Trophoblast cell (in vitro differentiated cells and primary cell): ENCODE measurements around the gene MTHFD1L.
"Not testable (repeated sequence)": the region's sequence is repeated elsewhere in the genome, so short reads cannot be mapped to it uniquely, and the experiment has no call there.

ENCODE experiments used
- DNase-seq, 2 donors: peaks; one replicate each; pipeline ENCODE4 v3.0.0-alpha.2; 2016
- H2AFZ ChIP-seq: 2 replicates; pipeline ENCODE4 v1.6.1; 2013; ENCODE audit warnings: low read length, moderate library complexity, mild to moderate bottlenecking; ENCODE audit not compliant: insufficient read depth, poor library complexity
- H2AK5ac ChIP-seq: 2 replicates; pipeline ENCODE4 v1.6.1; 2013; ENCODE audit warnings: mild to moderate bottlenecking, low read length
- H2BK120ac ChIP-seq: 2 replicates; pipeline ENCODE4 v1.6.1; 2013; ENCODE audit warnings: low read length, mild to moderate bottlenecking, moderate library complexity; ENCODE audit not compliant: insufficient read depth, poor library complexity
- H2BK12ac ChIP-seq: 2 replicates; pipeline ENCODE4 v1.6.1; 2013; ENCODE audit warnings: mild to moderate bottlenecking, low read length, moderate library complexity
- H2BK5ac ChIP-seq: 2 replicates; pipeline ENCODE4 v1.6.1; 2013; ENCODE audit warnings: low read length, low read depth, moderate library complexity, mild to moderate bottlenecking; ENCODE audit not compliant: poor library complexity
- H3K14ac ChIP-seq: 2 replicates; pipeline ENCODE4 v1.6.1; 2013; ENCODE audit warnings: mild to moderate bottlenecking, low read length
- H3K18ac ChIP-seq: 2 replicates; pipeline ENCODE4 v1.6.1; 2013; ENCODE audit warnings: mild to moderate bottlenecking, low read length
- H3K23ac ChIP-seq: 2 replicates; pipeline ENCODE4 v1.6.1; 2013; ENCODE audit warnings: low read length
- H3K27ac ChIP-seq: 2 replicates; pipeline ENCODE4 v1.5.1; 2013; ENCODE audit warnings: low read depth, mild to moderate bottlenecking, inconsistent platforms, low read length, moderate library complexity
- H3K27me3 ChIP-seq: 2 replicates; pipeline ENCODE4 v1.6.1; 2013; ENCODE audit warnings: inconsistent platforms, mild to moderate bottlenecking, low read length, moderate library complexity; ENCODE audit not compliant: insufficient read depth
- H3K36me3 ChIP-seq, 2 experiments: 1 replicate in 1 of 2; 2 replicates in 1 of 2; pipeline ENCODE4 v1.6.1; 2013; ENCODE audit warnings: low read length in 2 of 2, mild to moderate bottlenecking in 2 of 2, moderate library complexity in 1 of 2; ENCODE audit not compliant: insufficient read depth in 2 of 2, control insufficient read depth in 1 of 2
- H3K4ac ChIP-seq: 2 replicates; pipeline ENCODE4 v1.6.1; 2013; ENCODE audit warnings: low read depth, mild to moderate bottlenecking, low read length, moderate library complexity
- H3K4me1 ChIP-seq, 2 experiments: 1 replicate in 1 of 2; 2 replicates in 1 of 2; pipeline ENCODE4 v1.6.1; 2013; ENCODE audit warnings: low read length in 2 of 2, mild to moderate bottlenecking in 2 of 2, moderate library complexity in 1 of 2; ENCODE audit not compliant: insufficient read depth in 2 of 2, control insufficient read depth in 1 of 2
- H3K4me2 ChIP-seq: 2 replicates; pipeline ENCODE4 v1.6.1; 2013; ENCODE audit warnings: inconsistent platforms, mild to moderate bottlenecking, low read length, moderate library complexity
- H3K4me3 ChIP-seq: 2 replicates; pipeline ENCODE4 v1.5.1; 2013; ENCODE audit warnings: mild to moderate bottlenecking, low read depth, low read length, inconsistent platforms
- H3K79me1 ChIP-seq: one replicate; pipeline ENCODE4 v1.6.1; 2013; ENCODE audit warnings: low read length
- H3K79me2 ChIP-seq: 2 replicates; pipeline ENCODE4 v1.6.1; 2013; ENCODE audit warnings: low read length, mild to moderate bottlenecking; ENCODE audit not compliant: control insufficient read depth, insufficient read depth, poor library complexity
- H3K9ac ChIP-seq: 2 replicates; pipeline ENCODE4 v1.6.1; 2013; ENCODE audit warnings: mild to moderate bottlenecking, low read length
- H3K9me3 ChIP-seq: 2 replicates; pipeline ENCODE4 v1.6.1; 2013; ENCODE audit warnings: low read depth, mild to moderate bottlenecking, control low read depth, inconsistent platforms, low read length; ENCODE audit not compliant: insufficient read depth
- H4K12ac ChIP-seq: 2 replicates; pipeline ENCODE4 v1.6.1; 2013; ENCODE audit warnings: low read depth, mild to moderate bottlenecking, low read length, moderate library complexity
- H4K8ac ChIP-seq: 2 replicates; pipeline ENCODE4 v1.6.1; 2013; ENCODE audit warnings: low read depth, mild to moderate bottlenecking, low read length, moderate library complexity
- H4K91ac ChIP-seq: one replicate; pipeline ENCODE4 v1.6.1; 2013; ENCODE audit warnings: low read depth, mild to moderate bottlenecking, low read length, moderate library complexity
- WGBS: extraction: QIAGEN DNeasy Blood & Tissue Kit; methylation state at CpG from one replicate; pipeline ENCODE4 v1.1.7; 2013; ENCODE audit warnings: missing lambda C conversion rate; ENCODE audit not compliant: insufficient read length, insufficient coverage; ENCODE audit errors: extremely low coverage; 5-methylcytosine and 5-hydroxymethylcytosine counted together

Gene MTHFD1L

DNA sequence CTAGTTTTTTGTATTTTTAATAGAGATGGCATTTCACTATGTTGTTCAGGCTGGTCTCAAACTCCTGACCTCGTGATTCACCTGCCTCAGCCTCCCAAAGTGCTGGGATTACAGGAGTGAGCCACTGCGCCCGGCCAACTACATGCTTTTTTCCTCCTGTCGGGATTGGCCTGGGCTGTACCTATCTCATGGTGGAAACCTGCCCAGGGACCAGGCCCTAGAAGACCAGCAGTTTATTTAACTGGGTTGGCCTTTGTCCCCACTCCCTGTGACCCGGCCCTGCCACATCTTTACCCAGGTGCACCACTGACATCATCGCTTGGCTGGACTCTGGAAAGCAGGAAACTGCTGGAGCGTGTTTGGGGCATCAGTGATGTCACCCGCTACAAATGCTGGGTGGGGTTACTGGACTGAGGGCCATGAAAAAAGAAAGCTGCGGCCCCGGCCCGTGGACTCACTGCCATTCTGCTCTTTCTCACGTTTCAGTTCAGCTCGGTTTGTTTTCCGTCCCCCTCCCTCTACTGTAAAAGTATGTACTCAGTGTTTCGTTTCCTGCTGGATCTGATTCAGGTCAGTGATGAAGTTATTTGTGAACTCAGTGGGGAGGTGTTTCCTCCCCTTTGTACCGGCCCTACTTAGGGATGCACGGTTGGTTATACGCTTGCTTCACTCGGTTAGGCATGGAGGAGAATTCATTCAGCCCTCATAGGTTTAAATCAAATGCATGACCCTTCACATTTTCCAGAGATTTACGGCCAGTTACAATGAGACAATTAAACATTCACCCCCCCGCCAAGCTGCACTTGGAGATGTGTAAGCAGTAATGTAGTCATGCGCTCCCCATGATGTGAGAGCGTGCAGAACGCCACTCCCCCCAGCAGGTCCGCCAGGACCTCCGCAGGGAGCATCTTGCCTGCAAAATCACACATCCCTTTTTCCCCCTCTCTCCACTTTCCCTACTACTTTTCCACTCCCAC, 179.3 kb downstream of the MTHFD1L start:
- no peak overlapping the region for H2AFZ ChIP-seq
- H3K23ac ChIP-seq = peak overlapping the region; percentile 43
- peak overlapping the region; percentile 95 for H2BK120ac ChIP-seq

DNA sequence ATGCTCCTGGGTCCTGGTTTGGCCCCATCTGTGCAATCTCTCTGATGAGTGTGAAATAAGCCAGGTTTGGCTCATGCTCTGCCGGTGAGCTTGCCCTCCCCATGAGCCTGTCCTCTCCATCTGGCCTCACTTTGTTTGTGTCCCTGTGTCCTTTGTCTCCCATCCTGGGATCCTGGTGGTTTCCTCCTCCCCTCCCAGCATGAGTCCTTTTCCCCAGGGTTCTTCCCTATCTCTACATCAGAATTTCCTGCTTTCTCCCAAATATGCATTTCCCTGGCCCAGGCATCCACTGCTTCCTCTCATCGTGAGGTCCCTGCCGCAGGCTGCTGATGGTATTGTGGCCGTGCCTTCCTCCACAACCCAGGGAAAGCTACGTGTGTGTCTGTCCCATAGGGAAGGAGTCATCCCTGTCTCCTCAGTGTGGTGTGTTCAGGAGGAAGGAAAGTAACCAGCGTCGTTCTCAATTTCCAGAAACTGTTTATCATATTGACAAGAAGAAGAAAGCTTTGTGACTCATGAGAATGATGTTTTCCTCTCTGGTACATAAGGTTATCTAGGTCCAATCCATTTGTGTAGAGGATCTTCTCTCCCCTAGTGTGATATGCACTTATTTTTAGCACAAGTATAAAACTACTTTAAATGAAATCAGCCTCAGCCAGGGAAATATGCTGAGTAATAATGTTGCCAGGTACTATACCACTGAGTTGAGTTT, 180.2 kb downstream of the MTHFD1L start:
- H3K27ac ChIP-seq = peak overlapping the region; percentile 96
- not testable (repeated sequence) for H3K4me3 ChIP-seq, H3K79me2 ChIP-seq, H3K4ac ChIP-seq, H3K9me3 ChIP-seq, H2AFZ ChIP-seq, H2AK5ac ChIP-seq, H3K23ac ChIP-seq, H3K27me3 ChIP-seq, H3K9ac ChIP-seq
- H3K14ac ChIP-seq = peak overlapping the region; percentile 89
- H4K8ac ChIP-seq = peak overlapping the region; percentile 87
- peak overlapping the region; percentile 89 for H2BK5ac ChIP-seq
- peak overlapping the region; percentile 95 for H4K91ac ChIP-seq
- H3K4me1 ChIP-seq = peaks cover 12 to 17% of the 10 kb centered on the region in 2 experiments
- H3K4me2 ChIP-seq = peak overlapping the region; percentile 31
- H3K18ac ChIP-seq = peak overlapping the region; percentile 35
- H2BK12ac ChIP-seq = peak overlapping the region; percentile 36
- peak; percentile 89 for DNase-seq
- peaks cover 4 to 11% of the 10 kb centered on the region in 2 experiments for H3K36me3 ChIP-seq
- H2BK120ac ChIP-seq = peak overlapping the region; percentile 95
- peak overlapping the region; percentile 31 for H4K12ac ChIP-seq
- H3K79me1 ChIP-seq = peaks cover 18% of the 10 kb centered on the region
- no CpG with 5 or more reads among the region's 7 CpGs for WGBS

More for the DNA sequence above, 179.3 kb downstream of the MTHFD1L start:
- Histone ChIP-seq H3K36me3 (peaks cover 4 to 11% of the 10 kb centered on the region in 2 experiments), H2AK5ac (peak overlapping the region; percentile 93), H2BK12ac (peak overlapping the region; percentile 88), H3K79me1 (peaks cover 18% of the 10 kb centered on the region), H3K27me3 (no peaks in the 10 kb centered on the region), H4K8ac (peak overlapping the region; percentile 87), H3K9me3 (no peaks in the 10 kb centered on the region), H3K18ac (peak overlapping the region; percentile 73), H3K14ac (peak overlapping the region; percentile 89), H4K91ac (peak overlapping the region; percentile 95), H3K4me1 (peaks cover 12 to 18% of the 10 kb centered on the region in 2 experiments), H3K4ac (no peak overlapping the region), H3K27ac (peak overlapping the region; percentile 96), H3K79me2 (no peaks in the 10 kb centered on the region), H3K4me3 (peak overlapping the region; percentile 59), H4K12ac (peak overlapping the region; percentile 31), H3K4me2 (peak overlapping the region; percentile 16), H2BK5ac (peak overlapping the region; percentile 89), H3K9ac (peak overlapping the region; percentile 74)
- DNase-seq = peak; percentile 88 to 90
- no CpG with 5 or more reads among the region's 26 CpGs for WGBS

DNA sequence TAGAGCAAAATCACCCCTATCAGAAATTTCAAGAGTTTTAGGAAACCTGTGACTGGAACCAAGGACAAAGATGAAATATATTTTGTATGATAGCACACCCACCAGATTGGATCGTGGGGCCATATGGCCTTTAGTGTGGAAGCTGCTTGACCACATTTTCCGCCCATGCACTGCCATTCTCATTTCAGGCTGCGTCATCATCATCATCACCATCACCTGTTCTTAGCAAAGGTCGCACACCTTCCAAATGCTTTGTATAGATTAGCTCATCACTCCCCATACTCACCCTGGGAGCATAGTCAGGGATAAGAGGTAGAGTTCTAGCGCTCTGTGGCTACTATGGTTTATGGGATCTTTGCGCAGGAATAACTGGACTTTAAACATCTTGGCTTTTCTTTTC, 185.7 kb downstream of the MTHFD1L start:
- DNase-seq = peak; percentile 66 to 85
- Histone ChIP-seq H3K36me3 (peaks cover 4 to 24% of the 10 kb centered on the region in 2 experiments), H4K91ac (no peak overlapping the region), H3K4me2 (no peak overlapping the region), H2BK120ac (no peak overlapping the region), H3K4ac (no peak overlapping the region), H2AK5ac (no peak overlapping the region), H4K8ac (no peak overlapping the region), H3K9me3 (no peaks in the 10 kb centered on the region), H3K27ac (no peak overlapping the region), H3K4me3 (no peak overlapping the region), H3K4me1 (peaks cover 3% of the 10 kb centered on the region in 2 experiments), H3K23ac (no peak overlapping the region), H3K9ac (no peak overlapping the region), H4K12ac (no peak overlapping the region), H2BK12ac (no peak overlapping the region), H2BK5ac (no peak overlapping the region), H3K18ac (no peak overlapping the region), H3K27me3 (no peaks in the 10 kb centered on the region), H2AFZ (no peak overlapping the region), H3K79me1 (peaks cover 3% of the 10 kb centered on the region), H3K79me2 (no peaks in the 10 kb centered on the region), H3K14ac (no peak overlapping the region)
- no CpG with 5 or more reads among the region's 6 CpGs for WGBS

DNA sequence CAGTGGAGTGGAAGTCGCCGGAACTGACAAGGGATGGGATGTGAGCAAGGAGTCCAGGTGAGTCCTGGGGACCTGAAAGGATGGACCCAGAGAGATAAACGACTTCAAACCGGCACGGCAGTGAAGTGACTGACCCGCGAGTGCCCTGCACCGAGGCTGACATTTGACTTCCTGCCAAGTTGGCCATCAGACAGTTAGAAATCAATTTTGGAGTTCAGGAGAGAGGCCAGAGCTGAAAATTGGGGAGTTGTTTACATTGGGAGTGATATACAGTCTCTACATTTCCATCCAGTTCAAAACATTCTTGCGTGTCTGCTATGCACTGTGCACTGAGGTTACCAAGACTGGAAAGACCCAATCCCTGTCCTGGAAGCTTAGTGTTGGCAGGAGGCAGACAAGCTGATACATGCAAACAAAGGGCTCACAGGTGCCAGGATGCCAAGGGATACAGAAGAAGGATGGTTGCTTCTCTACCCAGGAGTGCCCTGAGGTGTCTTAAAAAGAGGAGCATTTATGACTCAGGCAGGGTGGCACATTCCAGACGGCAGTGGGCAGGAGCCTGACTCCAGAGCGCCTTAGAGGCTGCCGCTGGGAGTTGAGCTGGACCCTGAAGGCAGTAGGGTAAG, 186.6 kb downstream of the MTHFD1L start:
- Histone ChIP-seq H2AFZ (no peak overlapping the region), H3K4ac (no peak overlapping the region), H3K9ac (no peak overlapping the region), H3K4me1 (peaks cover 9% of the 10 kb centered on the region in 2 experiments), H3K36me3 (peaks cover 4 to 24% of the 10 kb centered on the region in 2 experiments), H2BK12ac (no peak overlapping the region), H3K18ac (no peak overlapping the region), H3K27ac (no peak overlapping the region), H4K8ac (no peak overlapping the region), H4K12ac (no peak overlapping the region), H4K91ac (no peak overlapping the region), H3K79me2 (no peaks in the 10 kb centered on the region), H3K79me1 (peaks cover 7% of the 10 kb centered on the region), H3K4me3 (no peak overlapping the region), H2BK120ac (no peak overlapping the region), H3K9me3 (no peaks in the 10 kb centered on the region), H3K27me3 (no peaks in the 10 kb centered on the region), H3K14ac (no peak overlapping the region), H3K4me2 (no peak overlapping the region), H2BK5ac (no peak overlapping the region), H2AK5ac (no peak overlapping the region), H3K23ac (no peak overlapping the region)
- DNase-seq = no peak
- WGBS = no CpG with 5 or more reads among the region's 12 CpGs
